BJ (cell line): ENCODE measurements around the gene CNTNAP3. TPM values are rescaled to one million over a fixed set of nuclear protein-coding genes. Genes with fewer than 3 reads are reported as not detected.
"Not testable (repeated sequence)": the region's sequence is repeated elsewhere in the genome, so short reads cannot be mapped to it uniquely, and the experiment has no call there.

Experiments used
- CTCF ChIA-PET: fragments of 350-600 bp; formaldehyde crosslinking; extraction: SDS; loops from one replicate; lab custom pipeline; 2021; ENCODE audit warnings: antibody characterized with exemption, inconsistent platforms; lab: Yijun Ruan, JAX
- POLR2A ChIA-PET: fragments of 300-600 bp; sonication (Branson Sonifier 250); formaldehyde crosslinking; extraction: SDS; loops from one replicate; lab custom pipeline; 2021; ENCODE audit warnings: antibody characterized with exemption; lab: Charles Lee
- DNase-seq: peaks from one replicate; pipeline ENCODE4 v3.0.0-alpha.2; 2011; ENCODE audit warnings: low read depth
- H3K27me3 ChIP-seq: 2 replicates; pipeline ENCODE4 v1.6.0; 2011; ENCODE audit warnings: low read length; ENCODE audit not compliant: control insufficient read depth, insufficient read depth
- H3K36me3 ChIP-seq: 2 replicates; pipeline ENCODE4 v1.5.1; 2011; ENCODE audit warnings: low read length; ENCODE audit not compliant: control insufficient read depth, insufficient read depth
- H3K4me3 ChIP-seq: 2 replicates; pipeline ENCODE4 v1.5.1; 2011; ENCODE audit warnings: low read depth, mild to moderate bottlenecking, control low read depth, low read length
- CTCF ChIP-seq: IDR thresholded peaks from 2 replicates; pipeline ENCODE4 v1.5.1; 2011; ENCODE audit warnings: low read depth, mild to moderate bottlenecking, control low read depth, inconsistent platforms, low read length, moderate library complexity; ENCODE audit not compliant: insufficient read depth
- polyA plus RNA-seq: library from polyadenylated mRNA; depleted of rRNA; stranded (reverse); fragments of >200 nt; gene quantifications from 2 replicates; pipeline ENCODE4 v1.2.3, GENCODE V29; 2011

CNTNAP3 gene
- polyA plus RNA-seq, 1 experiment, result 0.27 TPM

GRCh38 chr9:39132826-39133552 is 155.0 kb downstream of the CNTNAP3 start:
- H3K36me3 ChIP-seq, DNase-seq, CTCF ChIA-PET, H3K4me3 ChIP-seq, POLR2A ChIA-PET, H3K27me3 ChIP-seq: not testable (repeated sequence)

GRCh38 chr9:39121401-39121800 is 166.6 kb downstream of the CNTNAP3 start:
- DNase-seq, H3K27me3 ChIP-seq, H3K36me3 ChIP-seq, CTCF ChIA-PET, POLR2A ChIA-PET, H3K4me3 ChIP-seq: not testable (repeated sequence)

GRCh38 chr9:39111746-39112145 is 176.2 kb downstream of the CNTNAP3 start:
- DNase-seq, H3K27me3 ChIP-seq, CTCF ChIA-PET, H3K36me3 ChIP-seq, H3K4me3 ChIP-seq, POLR2A ChIA-PET: not testable (repeated sequence)

- Histone ChIP-seq H3K27me3 (no peaks in the 10 kb centered on the region), H3K4me3 (no peak overlapping the region), H3K36me3 (no peaks in the 10 kb centered on the region)
- ChIA-PET CTCF (no interaction called here), POLR2A (no interaction called here)
- no peak for DNase-seq
- TF ChIP-seq CTCF, result no peak
Measured at GRCh38 chr9:39108145-39108544, 179.8 kb downstream of the CNTNAP3 start.

- H3K4me3 ChIP-seq, CTCF ChIA-PET, POLR2A ChIA-PET, DNase-seq, H3K36me3 ChIP-seq, H3K27me3 ChIP-seq: not testable (repeated sequence)
Measured at GRCh38 chr9:39097208-39097607, 190.8 kb downstream of the CNTNAP3 start.

GRCh38 chr9:39085311-39085710 is 202.7 kb downstream of the CNTNAP3 start:
- DNase-seq, result not testable (repeated sequence)

GRCh38 chr9:39082574-39082973 is 205.4 kb downstream of the CNTNAP3 start:
- POLR2A ChIA-PET, CTCF ChIA-PET, H3K36me3 ChIP-seq, H3K27me3 ChIP-seq, DNase-seq, H3K4me3 ChIP-seq: not testable (repeated sequence)

More at GRCh38 chr9:39085311-39085710, 202.7 kb downstream of the CNTNAP3 start:
- POLR2A ChIA-PET, H3K4me3 ChIP-seq, CTCF ChIA-PET, H3K36me3 ChIP-seq, H3K27me3 ChIP-seq: not testable (repeated sequence)

- H3K4me3 ChIP-seq, H3K36me3 ChIP-seq, CTCF ChIA-PET, POLR2A ChIA-PET, H3K27me3 ChIP-seq, DNase-seq: not testable (repeated sequence)
Measured at GRCh38 chr9:39080081-39080480, 207.9 kb downstream of the CNTNAP3 start.

- H3K36me3 ChIP-seq, DNase-seq, CTCF ChIA-PET, POLR2A ChIA-PET, H3K27me3 ChIP-seq, H3K4me3 ChIP-seq: not testable (repeated sequence)
Measured at GRCh38 chr9:39078621-39079256, 209.2 kb downstream of the CNTNAP3 start.

GRCh38 chr9:39073537-39073936 is 214.4 kb downstream of the CNTNAP3 start:
- DNase-seq, POLR2A ChIA-PET, CTCF ChIA-PET, H3K4me3 ChIP-seq, H3K36me3 ChIP-seq, H3K27me3 ChIP-seq: not testable (repeated sequence)

GRCh38 chr9:39067683-39068082 is 220.3 kb downstream of the CNTNAP3 start:
- H3K4me3 ChIP-seq, CTCF ChIA-PET: not testable (repeated sequence)

GRCh38 chr9:39062966-39063365 is 225.0 kb downstream of the CNTNAP3 start:
- POLR2A ChIA-PET, CTCF ChIA-PET, H3K36me3 ChIP-seq, H3K4me3 ChIP-seq, H3K27me3 ChIP-seq, DNase-seq: not testable (repeated sequence)

More at GRCh38 chr9:39067683-39068082, 220.3 kb downstream of the CNTNAP3 start:
- H3K36me3 ChIP-seq, H3K27me3 ChIP-seq, POLR2A ChIA-PET, DNase-seq: not testable (repeated sequence)
